Activated T-cell treated with anti-CD3 and anti-CD28 coated beads, Interleukin-2, amount 50 U/mL, for 72 hours (primary cell): ENCODE data around the gene MAN1C1. TPM values are rescaled to one million over a fixed set of nuclear protein-coding genes. Genes with fewer than 3 reads are reported as not detected.
A peak's percentile ranks its signal among the peaks of the same experiment; 100 is the strongest.

ENCODE experiments used
- ATAC-seq, 2 donors: fragments of 150-1000 bp; cut with Tn5 transposase; replicated peaks in 1 of 2; 2 replicates each; pipeline ENCODE4 v1.10.0; 2021; ENCODE audit warnings: moderate library complexity in 2 of 2, mild to moderate bottlenecking in 1 of 2
- DNase-seq, 2 donors: peaks; one replicate each; pipeline ENCODE4 v3.0.0; 2021 to 2022; ENCODE audit warnings: mixed read lengths in 1 of 2
- H3K27ac Mint-ChIP-seq: one replicate; pipeline ENCODE4 v1.8.0; 2022; ENCODE audit warnings: mild to moderate bottlenecking, moderate library complexity, mixed read lengths
- H3K27me3 Mint-ChIP-seq: one replicate; pipeline ENCODE4 v1.8.0; 2022; ENCODE audit warnings: low read depth, mixed read lengths
- H3K36me3 Mint-ChIP-seq, 2 donors: one replicate each; pipeline ENCODE4 v1.8.0; 2022; ENCODE audit warnings: mixed read lengths in 2 of 2, mild to moderate bottlenecking in 1 of 2; ENCODE audit not compliant: insufficient read depth in 2 of 2
- H3K4me1 Mint-ChIP-seq: one replicate; pipeline ENCODE4 v1.8.0; 2022; ENCODE audit warnings: low read depth, mixed read lengths
- H3K4me3 Mint-ChIP-seq, 2 donors: one replicate each; pipeline ENCODE4 v1.8.0; 2022; ENCODE audit warnings: mild to moderate bottlenecking in 2 of 2, mixed read lengths in 2 of 2, moderate library complexity in 2 of 2
- H3K9me3 Mint-ChIP-seq, 2 donors: one replicate each; pipeline ENCODE4 v1.8.0; 2022; ENCODE audit warnings: mixed read lengths in 2 of 2
- total RNA-seq, 2 donors: library from RNA; stranded (reverse); gene quantifications; one replicate each; pipeline ENCODE4 v1.2.3, GENCODE V29; 2022

The MAN1C1 gene
- total RNA-seq, 2 donors from 2014 or later: 9.4 to 13.3 TPM

- no peaks in the 10 kb centered on the region for H3K9me3 Mint-ChIP-seq
- H3K27me3 Mint-ChIP-seq: peaks cover 28% of the 10 kb centered on the region
- ATAC-seq: no peak
- no peak overlapping the region for H3K4me3 Mint-ChIP-seq
- no peak overlapping the region for H3K27ac Mint-ChIP-seq
- H3K36me3 Mint-ChIP-seq: no peaks in the 10 kb centered on the region
- no peak for DNase-seq
- peaks cover 25% of the 10 kb centered on the region for H3K4me1 Mint-ChIP-seq
These were observed 4.2 kb upstream of the MAN1C1 start for GRCh38 chr1:25612421-25612820.

GRCh38 chr1:25613091-25613490 is 3.5 kb upstream of the MAN1C1 start:
- peaks cover 26% of the 10 kb centered on the region for H3K4me1 Mint-ChIP-seq
- no peak overlapping the region for H3K27ac Mint-ChIP-seq
- DNase-seq: no peak
- no peaks in the 10 kb centered on the region for H3K9me3 Mint-ChIP-seq
- peaks cover 28% of the 10 kb centered on the region for H3K27me3 Mint-ChIP-seq
- no peaks in the 10 kb centered on the region for H3K36me3 Mint-ChIP-seq
- no peak for ATAC-seq
- H3K4me3 Mint-ChIP-seq: no peak overlapping the region

GRCh38 chr1:25614501-25615171 is 2.0 kb upstream of the MAN1C1 start:
- ATAC-seq (no peak), DNase-seq (peak in 1 of 2 donors; percentile 16)
- Mint-ChIP-seq H3K27ac (no peak overlapping the region), H3K4me1 (peaks cover 41% of the 10 kb centered on the region), H3K4me3 (peak overlapping the region; percentile 66 to 75), H3K27me3 (peaks cover 21% of the 10 kb centered on the region), H3K36me3 (peaks cover 0 to 2% of the 10 kb centered on the region in 2 donors), H3K9me3 (no peaks in the 10 kb centered on the region)

- peaks cover 0 to 2% of the 10 kb centered on the region in 2 donors for H3K36me3 Mint-ChIP-seq
- peak overlapping the region; percentile 66 to 75 for H3K4me3 Mint-ChIP-seq
- peaks cover 46% of the 10 kb centered on the region for H3K4me1 Mint-ChIP-seq
- H3K9me3 Mint-ChIP-seq: no peaks in the 10 kb centered on the region
- ATAC-seq: no peak
- DNase-seq: peak in 1 of 2 donors; percentile 14
- no peak overlapping the region for H3K27ac Mint-ChIP-seq
- H3K27me3 Mint-ChIP-seq: peaks cover 16% of the 10 kb centered on the region
These were observed 1.4 kb upstream of the MAN1C1 start for GRCh38 chr1:25615172-25615541.

- DNase-seq (no peak), ATAC-seq (peak; percentile 0 to 2)
- Mint-ChIP-seq H3K27me3 (peaks cover 12% of the 10 kb centered on the region), H3K4me3 (peak overlapping the region; percentile 66 to 75), H3K36me3 (peaks cover 0 to 2% of the 10 kb centered on the region in 2 donors), H3K27ac (no peak overlapping the region), H3K4me1 (peaks cover 51% of the 10 kb centered on the region), H3K9me3 (no peaks in the 10 kb centered on the region)
These were observed 962 bp upstream of the MAN1C1 start for GRCh38 chr1:25615563-25616094.

GRCh38 chr1:25616987-25617624 is 515 bp downstream of the MAN1C1 start:
- Mint-ChIP-seq H3K4me3 (peak overlapping the region; percentile 60 to 70), H3K4me1 (peaks cover 66% of the 10 kb centered on the region), H3K27me3 (peaks cover 8% of the 10 kb centered on the region), H3K27ac (no peak overlapping the region), H3K9me3 (no peaks in the 10 kb centered on the region), H3K36me3 (peaks cover 0 to 2% of the 10 kb centered on the region in 2 donors)
- DNase-seq (peak; percentile 49 to 56), ATAC-seq (peak in 1 of 2 donors; percentile 12)

- H3K4me3 Mint-ChIP-seq: peak overlapping the region; percentile 76 to 96
These were observed 1.2 kb downstream of the MAN1C1 start for GRCh38 chr1:25617625-25618432.

GRCh38 chr1:25618433-25618808 is 1.8 kb downstream of the MAN1C1 start:
- H3K4me3 Mint-ChIP-seq: peak overlapping the region; percentile 76 to 96
- DNase-seq: no peak
- peak overlapping the region; percentile 77 for H3K27ac Mint-ChIP-seq
- peaks cover 5% of the 10 kb centered on the region for H3K27me3 Mint-ChIP-seq
- peaks cover 0 to 2% of the 10 kb centered on the region in 2 donors for H3K36me3 Mint-ChIP-seq
- no peaks in the 10 kb centered on the region for H3K9me3 Mint-ChIP-seq
- no peak for ATAC-seq
- H3K4me1 Mint-ChIP-seq: peaks cover 79% of the 10 kb centered on the region

More at GRCh38 chr1:25617625-25618432, 1.2 kb downstream of the MAN1C1 start:
- no peaks in the 10 kb centered on the region for H3K9me3 Mint-ChIP-seq
- ATAC-seq: no peak
- H3K36me3 Mint-ChIP-seq: peaks cover 0 to 2% of the 10 kb centered on the region in 2 donors
- peaks cover 8% of the 10 kb centered on the region for H3K27me3 Mint-ChIP-seq
- no peak overlapping the region for H3K27ac Mint-ChIP-seq
- DNase-seq: peak; percentile 15 to 39
- H3K4me1 Mint-ChIP-seq: peaks cover 73% of the 10 kb centered on the region

- no peaks in the 10 kb centered on the region for H3K9me3 Mint-ChIP-seq
- peak in 1 of 2 donors; percentile 23 for ATAC-seq
- peak overlapping the region; percentile 76 to 96 for H3K4me3 Mint-ChIP-seq
- H3K27me3 Mint-ChIP-seq: no peaks in the 10 kb centered on the region
- H3K36me3 Mint-ChIP-seq: peaks cover 0 to 2% of the 10 kb centered on the region in 2 donors
- peaks cover 80% of the 10 kb centered on the region for H3K4me1 Mint-ChIP-seq
- DNase-seq: peak; percentile 66 to 70
- H3K27ac Mint-ChIP-seq: no peak overlapping the region
These were observed 2.7 kb downstream of the MAN1C1 start for GRCh38 chr1:25619101-25619890.

GRCh38 chr1:25620211-25620610 is 3.6 kb downstream of the MAN1C1 start:
- Mint-ChIP-seq H3K9me3 (no peaks in the 10 kb centered on the region), H3K27ac (peak overlapping the region; percentile 80), H3K4me1 (peaks cover 80% of the 10 kb centered on the region), H3K36me3 (peaks cover 0 to 2% of the 10 kb centered on the region in 2 donors), H3K27me3 (no peaks in the 10 kb centered on the region), H3K4me3 (peak overlapping the region; percentile 76 to 96)
- ATAC-seq (peak; percentile 35 to 47), DNase-seq (peak; percentile 47 to 62)

- ATAC-seq (no peak), DNase-seq (no peak)
- Mint-ChIP-seq H3K9me3 (no peaks in the 10 kb centered on the region), H3K27me3 (no peaks in the 10 kb centered on the region), H3K27ac (peak overlapping the region; percentile 80), H3K4me3 (peak overlapping the region; percentile 76 to 96), H3K4me1 (peaks cover 75% of the 10 kb centered on the region), H3K36me3 (peaks cover 0 to 2% of the 10 kb centered on the region in 2 donors)
These were observed 4.2 kb downstream of the MAN1C1 start for GRCh38 chr1:25620701-25621350.

- H3K27ac Mint-ChIP-seq: no peak overlapping the region
- H3K9me3 Mint-ChIP-seq: peaks cover 0 to 3% of the 10 kb centered on the region in 2 donors
- H3K4me1 Mint-ChIP-seq: peaks cover 73% of the 10 kb centered on the region
- peak overlapping the region; percentile 76 to 96 for H3K4me3 Mint-ChIP-seq
- peaks cover 4 to 7% of the 10 kb centered on the region in 2 donors for H3K36me3 Mint-ChIP-seq
- H3K27me3 Mint-ChIP-seq: no peaks in the 10 kb centered on the region
- ATAC-seq: no peak
- peak; percentile 17 to 27 for DNase-seq
These were observed 5.3 kb downstream of the MAN1C1 start for GRCh38 chr1:25621876-25622275.
